ENCODE measurements around the gene LRRC59. TPM values are rescaled to one million over a fixed set of nuclear protein-coding genes. Genes with fewer than 3 reads are reported as not detected.

Gene LRRC59
- total and polyA plus RNA-seq, 2 of the 13 experiments (the other 11 are each of a cell fraction or from before 2014, with no cell fraction given): 87.3 to 222 TPM

GRCh38 chr17:50347117-50347893, 50.0 kb downstream of the LRRC59 start (continued):
- TF ChIP-seq SKIL (CRISPR knock-in tag; IDR thresholded peaks at IDR 0.05; ENCODE audit: borderline replicate concordance): no peak
- TF ChIP-seq HDAC1 (CRISPR knock-in tag; IDR thresholded peaks at IDR 0.05): no peak
- TF ChIP-seq ZBTB4 (CRISPR knock-in tag; IDR thresholded peaks at IDR 0.05; ENCODE audit: borderline replicate concordance): peak; percentile 15; the same call in 1 of the 2 replicates
- no peak for TF ChIP-seq ZNF512 (CRISPR knock-in tag; IDR thresholded peaks at IDR 0.05)
- 0 out of 2 replicates have a peak, but pooled peaks have one; percentile 20 for TF ChIP-seq PATZ1 (CRISPR knock-in tag; IDR thresholded peaks at IDR 0.05)
- no peak for TF ChIP-seq ZNF543 (CRISPR knock-in tag; IDR thresholded peaks at IDR 0.05)
- no peak for TF ChIP-seq ZNF816 (CRISPR knock-in tag; IDR thresholded peaks at IDR 0.05; ENCODE audit: borderline replicate concordance)
- no peak for TF ChIP-seq FOSL1 (CRISPR knock-in tag; IDR thresholded peaks at IDR 0.05; ENCODE audit: borderline replicate concordance)
- no peak for TF ChIP-seq ELF1 (CRISPR knock-in tag; IDR thresholded peaks at IDR 0.05)
- no peak for TF ChIP-seq HNF4G (IDR thresholded peaks at IDR 0.05; ENCODE audit: borderline replicate concordance, low read depth, low read length)
- TF ChIP-seq HNF4G (CRISPR knock-in tag; IDR thresholded peaks at IDR 0.05; ENCODE audit: borderline replicate concordance, low read depth): 0 out of 2 replicates have a peak, but pooled peaks have one; percentile 27
- TF ChIP-seq TERF1 (CRISPR knock-in tag; IDR thresholded peaks at IDR 0.05): no peak
- TF ChIP-seq AGO2 (optimal IDR thresholded peaks at IDR 0.05; ENCODE audit: low read depth, low read length): peak; percentile 16
- TF ChIP-seq ZNF34 (CRISPR knock-in tag; IDR thresholded peaks at IDR 0.05; ENCODE audit: borderline replicate concordance): no peak
- no peak for TF ChIP-seq ZNF570 (CRISPR knock-in tag; IDR thresholded peaks at IDR 0.05; ENCODE audit: borderline replicate concordance)
- no peak for TF ChIP-seq HNRNPLL (IDR thresholded peaks at IDR 0.05; ENCODE audit: low read depth, low read length, poor library complexity, severe bottlenecking)
- no peak for TF ChIP-seq ZNF326 (CRISPR knock-in tag; IDR thresholded peaks at IDR 0.05; ENCODE audit: borderline replicate concordance)

Measured in HepG2 (cell line).